CD4-positive, alpha-beta T cell treated with Interleukin-17A for 1 hour (primary cell): ENCODE measurements around the gene RUNX1.
"Not testable (repeated sequence)": the region's sequence is repeated elsewhere in the genome, so short reads cannot be mapped to it uniquely, and the experiment has no call there.

Experiments used
- DNase-seq: peaks from one replicate; pipeline ENCODE4 v3.0.0-alpha.2; 2020

Gene RUNX1

GRCh38 chr21:34817821-34818661 lies 231.1 kb downstream of the RUNX1 start:
- no peak for DNase-seq

DNA sequence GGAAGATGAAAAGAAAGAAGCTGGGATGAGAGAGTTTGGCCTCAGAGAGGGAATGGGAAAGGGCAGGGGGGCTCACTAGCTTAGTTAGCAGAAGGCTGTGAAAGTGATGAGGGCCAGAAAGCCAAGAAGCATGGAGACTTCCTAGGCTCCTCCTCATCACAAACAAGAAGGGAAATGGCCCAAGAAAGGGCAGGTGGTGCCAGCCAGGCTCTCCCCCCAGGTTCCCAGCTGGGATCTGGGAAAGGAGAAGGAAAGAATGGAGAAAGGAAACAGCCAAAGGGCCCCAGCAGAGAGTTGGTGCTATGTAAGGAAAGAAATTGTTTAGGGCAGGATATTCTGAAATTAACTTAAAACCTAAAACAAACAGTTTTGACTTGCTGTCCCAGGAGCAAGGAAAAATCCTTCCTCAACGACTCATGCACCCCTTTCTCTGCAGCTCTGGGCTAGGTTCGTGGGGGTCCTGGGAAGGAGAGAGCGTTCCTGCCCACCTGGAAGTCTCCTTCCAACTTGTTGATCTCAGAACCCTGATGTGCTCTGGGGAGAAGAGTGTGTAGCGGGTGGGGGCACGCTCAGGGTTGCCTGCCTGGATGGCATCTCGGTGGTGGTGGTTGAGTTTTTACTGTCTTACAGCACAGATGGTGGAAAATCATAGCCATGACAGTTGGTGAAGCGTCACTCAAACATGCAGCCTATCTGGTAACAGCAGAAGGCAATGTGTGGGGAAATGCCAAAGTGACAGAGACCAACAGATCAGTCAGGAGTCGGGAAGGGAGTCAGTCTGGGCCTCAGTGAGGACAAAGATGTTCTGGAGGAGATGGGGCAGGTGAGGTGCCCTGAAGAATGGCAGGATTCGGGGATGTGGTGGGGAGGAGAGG lies 233.0 kb downstream of the RUNX1 start:
- no peak for DNase-seq

- no peak for DNase-seq
These were observed 234.6 kb downstream of the RUNX1 start for GRCh38 chr21:34814529-34814951.

- no peak for DNase-seq
These were observed 235.7 kb downstream of the RUNX1 start for GRCh38 chr21:34813266-34813894.

- DNase-seq = no peak
These were observed 236.4 kb downstream of the RUNX1 start for GRCh38 chr21:34812504-34813265.

DNA sequence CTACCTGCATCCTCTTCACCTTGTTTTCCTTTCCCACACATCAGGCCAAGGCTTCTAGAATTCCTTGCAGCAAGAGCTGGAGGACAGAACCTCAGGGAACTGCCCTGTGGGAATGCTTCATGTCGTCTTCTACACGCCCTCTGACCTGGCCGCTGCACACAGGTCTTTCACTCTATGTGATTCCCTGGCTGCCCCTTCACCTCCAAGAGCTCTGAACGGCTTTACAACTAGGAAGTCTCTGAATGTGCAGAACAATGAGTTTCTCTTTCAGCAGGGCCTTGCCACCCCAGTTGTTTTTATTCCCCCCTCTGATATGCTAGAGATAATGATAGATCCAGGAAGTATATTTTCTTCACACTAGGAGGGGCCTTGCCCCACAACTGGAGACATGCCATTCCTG lies 237.7 kb downstream of the RUNX1 start:
- no peak for DNase-seq

DNA sequence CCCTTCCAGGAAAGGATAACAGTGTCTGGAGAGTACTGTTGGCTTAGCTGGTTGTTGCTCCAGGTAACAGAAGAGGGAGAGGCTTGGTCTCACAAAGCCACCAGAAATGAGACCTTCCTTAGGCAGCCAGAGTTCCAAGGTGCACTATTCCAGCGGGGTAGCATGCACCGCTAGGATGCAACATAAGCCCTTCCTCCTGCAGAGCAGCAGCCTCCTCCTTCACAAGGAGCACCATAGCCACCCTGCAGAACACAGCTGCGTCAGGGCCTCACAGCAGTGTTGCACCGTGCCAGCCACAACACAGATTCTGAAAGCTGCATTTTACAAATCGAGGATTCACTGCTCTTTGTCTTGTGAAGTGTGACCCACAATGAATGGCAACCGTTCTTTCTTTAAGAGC lies 238.3 kb downstream of the RUNX1 start:
- no peak for DNase-seq

DNA sequence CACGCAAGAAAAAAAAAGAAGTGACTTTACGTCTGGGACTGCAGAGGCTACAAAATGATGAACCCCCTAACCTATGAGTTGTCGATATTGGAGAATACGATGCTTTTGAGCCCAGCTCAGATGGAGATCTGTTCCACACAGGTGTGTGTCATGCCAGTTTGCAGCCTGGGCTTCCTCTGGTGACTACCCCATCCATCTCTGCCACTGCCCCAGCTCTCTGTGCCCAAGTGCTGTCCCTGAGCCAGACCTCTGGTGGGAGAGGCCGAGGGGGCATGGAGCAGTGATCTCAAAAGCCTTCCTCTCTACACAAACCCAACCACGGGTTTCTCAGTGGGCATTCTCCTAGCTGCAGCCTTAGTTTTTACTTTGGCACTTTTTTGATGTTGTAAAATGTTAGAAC lies 239.3 kb downstream of the RUNX1 start:
- no peak for DNase-seq

- DNase-seq = no peak
These were observed 240.4 kb downstream of the RUNX1 start for GRCh38 chr21:34808569-34809204.

DNA sequence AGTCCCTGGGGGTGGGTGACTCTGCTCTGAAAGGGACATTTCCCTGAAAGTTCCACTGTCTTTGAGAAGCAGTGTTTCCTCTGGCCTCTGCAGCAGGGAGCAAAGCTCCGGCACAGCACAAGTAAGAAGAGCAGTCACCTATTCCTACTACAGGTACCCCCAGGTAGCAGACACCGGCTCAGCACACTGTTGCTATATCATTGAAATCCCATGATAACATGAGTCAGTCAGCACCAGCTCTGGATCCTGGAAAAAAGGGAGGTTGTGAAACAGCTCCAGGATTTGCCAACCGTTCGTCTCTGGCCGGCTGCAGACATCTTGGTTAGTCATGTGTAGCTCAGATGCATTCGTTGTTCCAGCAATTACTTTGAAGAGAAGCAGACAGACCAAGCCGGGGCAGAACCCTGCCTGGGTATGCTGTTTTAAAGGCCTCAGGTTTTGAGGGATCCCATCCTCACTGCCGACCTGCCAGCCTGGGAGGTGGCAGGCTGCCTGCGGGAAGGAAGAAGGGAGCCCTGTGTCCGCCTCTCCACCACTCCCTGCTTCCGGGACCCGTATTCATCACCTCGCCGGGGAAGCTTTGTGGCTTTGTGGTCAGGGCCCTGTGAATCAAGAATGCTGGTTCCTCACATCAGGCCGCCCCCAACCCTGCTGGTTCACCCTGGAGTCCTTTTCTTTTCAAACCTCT lies 241.1 kb downstream of the RUNX1 start:
- peak; percentile 55 for DNase-seq

DNA sequence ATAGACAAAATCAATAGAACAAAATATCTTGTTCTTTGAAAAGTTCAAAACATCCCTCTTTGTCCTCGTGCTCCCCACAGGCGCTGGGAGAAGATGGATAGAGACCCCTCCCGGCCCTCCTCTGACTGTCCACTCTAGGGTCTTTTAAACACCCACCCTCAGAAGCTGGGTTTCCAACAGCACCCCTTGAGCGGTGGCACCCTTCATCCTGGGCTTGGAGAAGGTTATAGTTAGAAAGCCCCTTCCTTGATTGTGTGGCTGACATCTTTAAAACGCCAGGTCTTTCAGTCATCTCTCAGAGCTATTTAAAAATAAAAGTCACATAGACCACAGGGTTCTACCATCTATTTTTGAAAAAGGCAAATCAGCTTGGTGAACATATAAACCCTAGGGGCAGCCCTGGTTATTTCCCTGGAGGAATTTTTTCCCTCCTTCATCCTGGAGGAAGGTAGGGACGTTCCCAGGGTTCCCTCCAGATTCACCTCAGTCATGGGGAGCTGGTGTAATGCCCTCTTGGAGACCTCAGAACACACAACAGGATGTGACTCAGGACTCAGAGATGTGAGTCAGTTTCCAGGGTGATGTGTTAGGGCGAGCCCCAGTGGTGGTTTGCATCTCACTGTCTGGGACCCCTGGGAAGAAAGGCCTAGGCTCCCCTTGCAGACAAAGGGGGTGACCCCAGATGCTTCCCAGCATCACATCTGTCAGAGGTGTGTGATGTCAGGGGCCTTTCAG lies 241.8 kb downstream of the RUNX1 start:
- peak; percentile 55 for DNase-seq

- DNase-seq = no peak
These were observed 242.7 kb downstream of the RUNX1 start for GRCh38 chr21:34806423-34806822.

GRCh38 chr21:34805157-34805556 lies 243.9 kb downstream of the RUNX1 start:
- DNase-seq = no peak

- not testable (repeated sequence) for DNase-seq
These were observed 244.5 kb downstream of the RUNX1 start for GRCh38 chr21:34804584-34804983.

DNA sequence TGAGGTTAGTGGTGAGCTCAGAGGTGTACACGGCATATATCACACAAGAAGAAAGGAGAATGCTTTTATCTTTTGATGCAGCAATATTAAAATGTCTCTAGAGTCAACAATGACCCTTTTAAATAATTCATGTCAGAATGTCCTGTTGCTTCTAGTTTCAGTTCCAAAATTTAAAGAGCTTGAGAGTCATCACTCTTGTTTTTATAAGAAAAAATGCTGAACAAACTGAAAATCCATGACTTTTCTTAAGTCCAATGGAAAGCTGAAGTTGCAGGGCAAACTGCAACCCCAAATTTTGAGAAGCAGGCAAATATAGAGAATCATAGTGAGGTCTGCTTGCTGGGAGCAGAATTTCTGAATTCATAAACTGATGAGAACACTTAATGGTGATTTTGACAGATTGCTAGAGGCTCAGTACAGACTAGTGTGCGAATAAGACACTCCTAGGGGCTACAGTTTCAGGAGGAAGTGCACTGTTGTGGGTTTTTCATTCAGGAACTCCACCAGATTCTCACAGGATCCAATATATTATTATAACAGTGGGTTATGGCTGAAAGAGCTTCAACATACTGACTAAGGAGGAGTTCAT lies 245.2 kb downstream of the RUNX1 start:
- no peak for DNase-seq

- DNase-seq = no peak
These were observed 246.8 kb downstream of the RUNX1 start for GRCh38 chr21:34802180-34802899.

GRCh38 chr21:34801519-34802132 lies 247.5 kb downstream of the RUNX1 start:
- DNase-seq = peak; percentile 36

DNA sequence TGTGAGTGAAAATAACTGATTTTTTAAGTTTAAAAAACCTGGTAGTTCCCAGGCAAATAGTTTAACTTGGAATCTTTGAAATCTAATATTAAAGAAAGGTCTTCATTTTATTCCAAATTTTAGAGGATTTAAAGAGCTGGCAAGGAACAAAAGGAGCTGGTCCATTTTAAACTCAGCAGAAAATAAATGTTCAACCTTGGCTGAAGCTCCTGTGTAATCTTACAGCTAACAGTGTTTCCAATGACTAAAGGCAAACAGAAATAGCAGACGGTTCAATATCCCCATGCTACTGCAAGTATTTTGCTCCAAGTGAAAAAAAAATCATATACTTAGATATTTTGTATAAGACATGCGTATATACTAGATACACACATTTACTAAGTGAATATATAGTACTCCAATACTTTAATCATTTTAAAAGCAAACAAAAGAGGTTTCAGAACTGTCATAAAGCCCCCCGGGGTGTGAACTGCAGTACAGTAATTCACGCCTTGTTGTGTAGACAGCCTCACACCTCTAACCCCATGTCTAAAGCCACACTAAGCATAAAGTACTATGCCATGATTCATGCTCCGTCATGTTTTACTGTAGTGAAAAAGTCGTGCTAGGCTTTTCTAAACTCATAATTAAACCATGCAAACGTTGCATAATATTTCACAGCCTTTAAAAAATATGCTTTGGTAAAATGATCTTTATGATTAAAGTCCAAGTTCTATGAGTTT lies 248.1 kb downstream of the RUNX1 start:
- DNase-seq = peak; percentile 23

DNA sequence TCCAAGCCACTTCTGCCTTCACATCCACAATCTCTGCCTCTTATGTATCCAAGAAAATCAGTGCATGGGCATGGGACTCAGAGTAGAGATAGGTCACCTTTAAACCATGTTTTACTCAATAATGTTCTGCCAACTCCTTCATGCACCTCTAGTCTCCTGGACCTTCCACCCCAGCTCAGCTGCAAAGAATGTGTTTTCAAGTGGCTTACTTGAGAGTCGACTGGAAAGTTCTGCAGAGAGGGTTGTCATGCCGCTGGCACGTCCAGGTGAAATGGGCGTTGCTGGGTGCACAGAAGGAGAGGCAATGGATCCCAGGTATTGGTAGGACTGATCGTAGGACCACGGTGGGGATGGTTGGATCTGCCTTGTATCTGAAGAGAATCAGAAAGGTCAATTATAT lies 250.0 kb downstream of the RUNX1 start:
- no peak for DNase-seq
